H9 (cell line): Measurements from ENCODE around the gene TTC28. TPM values are rescaled to one million over a fixed set of nuclear protein-coding genes. Genes with fewer than 3 reads are reported as not detected.

ENCODE experiments used
- DNase-seq: peaks from one replicate; pipeline ENCODE4 v3.0.0-alpha.2; 2017
- H2AFZ ChIP-seq: one replicate; pipeline ENCODE4 v1.6.1; 2013; ENCODE audit warnings: mild to moderate bottlenecking, low read length, control low read depth, moderate library complexity
- H2AK5ac ChIP-seq: 2 replicates; pipeline ENCODE4 v1.6.1; 2013; ENCODE audit warnings: low read length, control low read depth, mixed read lengths; ENCODE audit not compliant: insufficient read length
- H2BK120ac ChIP-seq: one replicate; pipeline ENCODE4 v1.6.1; 2013; ENCODE audit warnings: low read depth, mild to moderate bottlenecking, low read length, control low read depth, inconsistent platforms; ENCODE audit not compliant: poor library complexity, severe bottlenecking
- H2BK12ac ChIP-seq: 2 replicates; pipeline ENCODE4 v1.6.1; 2013; ENCODE audit warnings: low read length, control low read depth, mixed read lengths, low read depth; ENCODE audit not compliant: insufficient read length
- H2BK15ac ChIP-seq: 2 replicates; pipeline ENCODE4 v1.6.1; 2013; ENCODE audit warnings: low read depth, low read length, control low read depth
- H2BK20ac ChIP-seq: one replicate; pipeline ENCODE4 v1.6.1; 2013; ENCODE audit warnings: low read depth, mild to moderate bottlenecking, low read length, control low read depth, inconsistent platforms; ENCODE audit not compliant: poor library complexity, severe bottlenecking
- H2BK5ac ChIP-seq: 2 replicates; pipeline ENCODE4 v1.6.1; 2013; ENCODE audit warnings: low read length, control low read depth, mixed read lengths; ENCODE audit not compliant: insufficient read length
- H3K14ac ChIP-seq: 2 replicates; pipeline ENCODE4 v1.6.1; 2013; ENCODE audit warnings: low read length, control low read depth; ENCODE audit not compliant: insufficient read depth
- H3K18ac ChIP-seq: 2 replicates; pipeline ENCODE4 v1.6.1; 2013; ENCODE audit warnings: low read depth, mild to moderate bottlenecking, mixed read lengths, low read length, control low read depth; ENCODE audit not compliant: insufficient read length
- H3K23ac ChIP-seq: 2 replicates; pipeline ENCODE4 v1.6.1; 2013; ENCODE audit warnings: low read length, control low read depth, mixed read lengths, low read depth; ENCODE audit not compliant: insufficient read length
- H3K23me2 ChIP-seq: 2 replicates; pipeline ENCODE4 v1.6.1; 2013; ENCODE audit warnings: low read depth, mild to moderate bottlenecking, mixed read lengths, low read length, control low read depth; ENCODE audit not compliant: insufficient read length, poor library complexity, severe bottlenecking
- H3K27ac ChIP-seq: 2 replicates; pipeline ENCODE4 v1.5.1; 2013; ENCODE audit warnings: low read length, control low read depth, mixed read lengths, low read depth; ENCODE audit not compliant: insufficient read length
- H3K27me3 ChIP-seq: 2 replicates; pipeline ENCODE4 v1.6.1; 2013; ENCODE audit warnings: low read length, control low read depth, inconsistent platforms; ENCODE audit not compliant: insufficient read depth
- H3K4ac ChIP-seq: 2 replicates; pipeline ENCODE4 v1.6.1; 2013; ENCODE audit warnings: low read depth, mild to moderate bottlenecking, control low read depth, inconsistent platforms, low read length, moderate library complexity
- H3K4me1 ChIP-seq: 2 replicates; pipeline ENCODE4 v1.6.1; 2013; ENCODE audit warnings: low read length, control low read depth, inconsistent platforms; ENCODE audit not compliant: insufficient read depth
- H3K4me2 ChIP-seq: 2 replicates; pipeline ENCODE4 v1.6.1; 2013; ENCODE audit warnings: low read length, control low read depth, mixed read lengths; ENCODE audit not compliant: insufficient read length, insufficient read depth
- H3K56ac ChIP-seq: 2 replicates; pipeline ENCODE4 v1.6.1; 2013; ENCODE audit warnings: low read depth, mild to moderate bottlenecking, mixed read lengths, low read length, control low read depth; ENCODE audit not compliant: insufficient read length
- H3K79me1 ChIP-seq: 2 replicates; pipeline ENCODE4 v1.6.1; 2013; ENCODE audit warnings: low read depth, mild to moderate bottlenecking, moderate library complexity, low read length, control low read depth, inconsistent platforms; ENCODE audit not compliant: insufficient read depth, poor library complexity, severe bottlenecking
- H3K79me2 ChIP-seq: 2 replicates; pipeline ENCODE4 v1.6.1; 2013; ENCODE audit warnings: low read length, control low read depth, inconsistent platforms; ENCODE audit not compliant: insufficient read depth
- H3K9ac ChIP-seq: 2 replicates; pipeline ENCODE4 v1.6.1; 2013; ENCODE audit warnings: low read length, control low read depth, mixed read lengths; ENCODE audit not compliant: insufficient read length; ENCODE audit errors: extremely low read depth
- H3K9me3 ChIP-seq: one replicate; pipeline ENCODE4 v1.6.1; 2013; ENCODE audit warnings: low read depth, low read length, inconsistent platforms; ENCODE audit not compliant: control insufficient read depth
- H3T11ph ChIP-seq: one replicate; pipeline ENCODE4 v1.6.1; 2013; ENCODE audit warnings: mild to moderate bottlenecking, low read length, control low read depth, inconsistent platforms
- H4K20me1 ChIP-seq: one replicate; pipeline ENCODE4 v1.6.1; 2013; ENCODE audit not compliant: control insufficient read depth, insufficient read length, insufficient read depth
- H4K5ac ChIP-seq: 2 replicates; pipeline ENCODE4 v1.6.1; 2013; ENCODE audit warnings: low read depth, mild to moderate bottlenecking, mixed read lengths, low read length, control low read depth; ENCODE audit not compliant: insufficient read length
- H4K8ac ChIP-seq: replicated peaks from 2 replicates; pipeline ENCODE4 v1.6.1; 2013; ENCODE audit warnings: low read length, control low read depth, mixed read lengths, low read depth; ENCODE audit not compliant: insufficient read length
- H4K91ac ChIP-seq: 2 replicates; pipeline ENCODE4 v1.6.1; 2013; ENCODE audit warnings: low read depth, mild to moderate bottlenecking, moderate library complexity, mixed read lengths, low read length, control low read depth; ENCODE audit not compliant: insufficient read length
- H3K27ac Mint-ChIP-seq, 3 experiments: 2 replicates in 2 of 3; 3 replicates in 1 of 3; pipeline ENCODE4 v1.8.0; 2020 to 2021; ENCODE audit warnings: mixed read lengths in 3 of 3, mild to moderate bottlenecking in 1 of 3, moderate library complexity in 1 of 3
- H3K27me3 Mint-ChIP-seq: 2 replicates; pipeline ENCODE4 v1.8.0; 2021; ENCODE audit warnings: low read depth, mild to moderate bottlenecking, moderate library complexity, mixed read lengths
- H3K36me3 Mint-ChIP-seq, 3 experiments: 2 replicates in 2 of 3; 3 replicates in 1 of 3; pipeline ENCODE4 v1.8.0; 2020 to 2021; ENCODE audit warnings: low read depth in 3 of 3, mixed read lengths in 3 of 3; ENCODE audit not compliant: insufficient read depth in 1 of 3
- H3K4me1 Mint-ChIP-seq, 2 experiments: 2 replicates each; pipeline ENCODE4 v1.8.0; 2020; ENCODE audit warnings: mixed read lengths in 2 of 2
- H3K4me3 Mint-ChIP-seq, 2 experiments: 2 replicates in 1 of 2; 3 replicates in 1 of 2; pipeline ENCODE4 v1.8.0; 2020 to 2021; ENCODE audit warnings: mild to moderate bottlenecking in 2 of 2, mixed read lengths in 2 of 2, moderate library complexity in 1 of 2
- H3K9me3 Mint-ChIP-seq, 2 experiments: 2 replicates in 1 of 2; 3 replicates in 1 of 2; pipeline ENCODE4 v1.8.0; 2020; ENCODE audit warnings: mild to moderate bottlenecking in 2 of 2, mixed read lengths in 2 of 2, moderate library complexity in 1 of 2
- CTCF ChIP-seq: fragments of 200-600 bp; sonication (generic); conservative IDR thresholded peaks from 3 replicates; pipeline ENCODE4 v1.8.0; 2021; ENCODE audit warnings: antibody characterized with exemption, mild to moderate bottlenecking
- WGBS: extraction: QIAGEN DNeasy Blood & Tissue Kit; methylation state at CpG from one replicate; pipeline ENCODE4 v1.1.7; 2013; ENCODE audit warnings: missing lambda C conversion rate, low lambda C conversion rate, mixed read lengths; ENCODE audit not compliant: insufficient read length; ENCODE audit errors: extremely low coverage; 5-methylcytosine and 5-hydroxymethylcytosine counted together
- total RNA-seq: library from RNA; stranded (reverse); gene quantifications from 2 replicates; pipeline ENCODE4 v1.2.1, GENCODE V29; 2021

TTC28 gene
- total RNA-seq, 1 experiment from 2014 or later = 13.6 TPM

GRCh38 chr22:28438183-28438768, 241.4 kb downstream of the TTC28 start:
- H3K79me2 ChIP-seq = no peaks in the 10 kb centered on the region
- no peak for TF ChIP-seq CTCF
- peaks cover 10% of the 10 kb centered on the region for H3K23me2 ChIP-seq
- WGBS = no CpG with 5 or more reads among the region's 1 CpG
- no peak overlapping the region for H3T11ph ChIP-seq
- Mint-ChIP-seq H3K27ac (no peak overlapping the region), H3K9me3 (no peaks in the 10 kb centered on the region), H3K36me3 (no peaks in the 10 kb centered on the region), H3K27me3 (no peaks in the 10 kb centered on the region), H3K4me3 (no peak overlapping the region), H3K4me1 (peaks cover 7 to 9% of the 10 kb centered on the region in 2 experiments)
- no peaks in the 10 kb centered on the region for H3K4me1 ChIP-seq
- no peak overlapping the region for H2AK5ac ChIP-seq
- no peak overlapping the region for H3K56ac ChIP-seq
- no peak overlapping the region for H2BK5ac ChIP-seq
- no peak overlapping the region for H2AFZ ChIP-seq
- no peaks in the 10 kb centered on the region for H3K27me3 ChIP-seq
- H3K27ac ChIP-seq = no peak overlapping the region
- no peaks in the 10 kb centered on the region for H3K9me3 ChIP-seq
- no peak overlapping the region for H3K4ac ChIP-seq
- H2BK120ac ChIP-seq = no peak overlapping the region
- no peak overlapping the region for H3K9ac ChIP-seq
- H3K23ac ChIP-seq = no peak overlapping the region
- H2BK20ac ChIP-seq = no peak overlapping the region
- no peak overlapping the region for H2BK15ac ChIP-seq
- H4K5ac ChIP-seq = no peak overlapping the region
- H4K91ac ChIP-seq = no peak overlapping the region
- no peak overlapping the region for H3K14ac ChIP-seq
- no peak overlapping the region for H3K18ac ChIP-seq
- no peak overlapping the region for H4K8ac ChIP-seq
- no peaks in the 10 kb centered on the region for H3K79me1 ChIP-seq
- H4K20me1 ChIP-seq = no peaks in the 10 kb centered on the region
- DNase-seq = no peak
- H3K4me2 ChIP-seq = no peak overlapping the region
- no peak overlapping the region for H2BK12ac ChIP-seq
